ENCODE results near the gene NNMT.

NNMT gene

DNA sequence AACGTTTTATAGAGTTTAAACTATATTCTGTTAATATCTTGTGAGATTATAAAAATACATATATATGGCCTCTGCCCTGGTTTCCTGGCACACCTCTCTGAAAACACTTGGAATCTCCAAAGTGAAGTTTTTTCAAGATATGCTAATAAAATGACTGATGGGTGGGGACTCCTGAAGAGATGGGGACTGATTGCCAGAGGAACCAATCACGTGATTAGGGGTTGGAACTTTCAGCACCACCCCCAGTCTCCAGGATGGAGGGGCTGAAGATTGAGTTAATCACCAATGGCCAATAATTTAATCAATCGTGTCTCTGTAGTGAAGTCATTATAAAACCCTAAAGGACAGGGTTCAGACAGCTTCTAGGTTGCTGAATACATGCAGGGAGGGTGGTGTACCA lies 66.8 kb downstream of the NNMT start:
- no peaks in the 10 kb centered on the region for H3F3A ChIP-seq (ENCODE audit: insufficient read depth, low read length)
- no peak for TF ChIP-seq EZH2 (IDR thresholded peaks at IDR 0.05; ENCODE audit: borderline replicate concordance, low read length)
- TF ChIP-seq, protein P1, sequence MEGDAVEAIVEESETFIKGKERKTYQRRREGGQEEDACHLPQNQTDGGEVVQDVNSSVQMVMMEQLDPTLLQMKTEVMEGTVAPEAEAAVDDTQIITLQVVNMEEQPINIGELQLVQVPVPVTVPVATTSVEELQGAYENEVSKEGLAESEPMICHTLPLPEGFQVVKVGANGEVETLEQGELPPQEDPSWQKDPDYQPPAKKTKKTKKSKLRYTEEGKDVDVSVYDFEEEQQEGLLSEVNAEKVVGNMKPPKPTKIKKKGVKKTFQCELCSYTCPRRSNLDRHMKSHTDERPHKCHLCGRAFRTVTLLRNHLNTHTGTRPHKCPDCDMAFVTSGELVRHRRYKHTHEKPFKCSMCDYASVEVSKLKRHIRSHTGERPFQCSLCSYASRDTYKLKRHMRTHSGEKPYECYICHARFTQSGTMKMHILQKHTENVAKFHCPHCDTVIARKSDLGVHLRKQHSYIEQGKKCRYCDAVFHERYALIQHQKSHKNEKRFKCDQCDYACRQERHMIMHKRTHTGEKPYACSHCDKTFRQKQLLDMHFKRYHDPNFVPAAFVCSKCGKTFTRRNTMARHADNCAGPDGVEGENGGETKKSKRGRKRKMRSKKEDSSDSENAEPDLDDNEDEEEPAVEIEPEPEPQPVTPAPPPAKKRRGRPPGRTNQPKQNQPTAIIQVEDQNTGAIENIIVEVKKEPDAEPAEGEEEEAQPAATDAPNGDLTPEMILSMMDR (IDR thresholded peaks at IDR 0.05; ENCODE audit: low read length) = no peak
- no peaks in the 10 kb centered on the region for H3K27me3 ChIP-seq (ENCODE audit: insufficient read depth, low read length)
- no peak overlapping the region for H3K9ac ChIP-seq (ENCODE audit: low read length)
- H2AFZ ChIP-seq (ENCODE audit: low read length) = no peak overlapping the region
- H3K4me2 ChIP-seq (ENCODE audit: low read length) = no peak overlapping the region
- no peaks in the 10 kb centered on the region for H3K79me2 ChIP-seq (ENCODE audit: insufficient read depth, low read length)
- no peak overlapping the region for H3K4me3 ChIP-seq (ENCODE audit: low read depth, low read length, poor library complexity, severe bottlenecking)
- H4K20me1 ChIP-seq (ENCODE audit: insufficient read depth, low read length) = no peaks in the 10 kb centered on the region
- no peaks in the 10 kb centered on the region for H3K4me1 ChIP-seq (ENCODE audit: insufficient read depth, low read length, severe bottlenecking)
- no peaks in the 10 kb centered on the region for H3K9me3 ChIP-seq (ENCODE audit: low read length)
- no peak overlapping the region for H3K27ac ChIP-seq (ENCODE audit: low read depth, low read length, poor library complexity, severe bottlenecking)
- H3K9me2 ChIP-seq (ENCODE audit: low read depth, low read length) = no peaks in the 10 kb centered on the region
- H3K36me3 ChIP-seq (ENCODE audit: insufficient read depth, low read length) = no peaks in the 10 kb centered on the region
